ENCODE results near the gene DISC1.
"Not testable (repeated sequence)": the region's sequence is repeated elsewhere in the genome, so short reads cannot be mapped to it uniquely, and the experiment has no call there.

DNA sequence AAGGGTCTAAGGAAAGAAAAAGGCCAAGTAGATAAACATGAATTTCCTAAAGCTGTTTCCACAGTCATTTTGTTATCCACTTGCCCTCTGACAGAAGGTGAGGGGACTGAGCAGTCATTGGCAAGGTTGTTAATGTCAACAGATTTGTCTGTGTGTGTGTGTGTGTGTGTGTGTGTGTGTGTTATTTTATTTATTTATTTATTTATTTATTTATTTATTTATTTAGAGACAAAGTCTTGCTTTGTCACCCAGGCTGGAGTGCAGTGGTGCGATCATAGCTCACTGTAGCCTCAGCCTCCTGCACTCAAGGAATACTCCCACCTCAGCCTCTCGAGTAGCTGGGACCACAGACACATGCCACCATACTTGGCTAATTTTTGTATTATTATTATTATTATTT is 158.5 kb downstream of the DISC1 start:
- TF ChIP-seq, protein P1, sequence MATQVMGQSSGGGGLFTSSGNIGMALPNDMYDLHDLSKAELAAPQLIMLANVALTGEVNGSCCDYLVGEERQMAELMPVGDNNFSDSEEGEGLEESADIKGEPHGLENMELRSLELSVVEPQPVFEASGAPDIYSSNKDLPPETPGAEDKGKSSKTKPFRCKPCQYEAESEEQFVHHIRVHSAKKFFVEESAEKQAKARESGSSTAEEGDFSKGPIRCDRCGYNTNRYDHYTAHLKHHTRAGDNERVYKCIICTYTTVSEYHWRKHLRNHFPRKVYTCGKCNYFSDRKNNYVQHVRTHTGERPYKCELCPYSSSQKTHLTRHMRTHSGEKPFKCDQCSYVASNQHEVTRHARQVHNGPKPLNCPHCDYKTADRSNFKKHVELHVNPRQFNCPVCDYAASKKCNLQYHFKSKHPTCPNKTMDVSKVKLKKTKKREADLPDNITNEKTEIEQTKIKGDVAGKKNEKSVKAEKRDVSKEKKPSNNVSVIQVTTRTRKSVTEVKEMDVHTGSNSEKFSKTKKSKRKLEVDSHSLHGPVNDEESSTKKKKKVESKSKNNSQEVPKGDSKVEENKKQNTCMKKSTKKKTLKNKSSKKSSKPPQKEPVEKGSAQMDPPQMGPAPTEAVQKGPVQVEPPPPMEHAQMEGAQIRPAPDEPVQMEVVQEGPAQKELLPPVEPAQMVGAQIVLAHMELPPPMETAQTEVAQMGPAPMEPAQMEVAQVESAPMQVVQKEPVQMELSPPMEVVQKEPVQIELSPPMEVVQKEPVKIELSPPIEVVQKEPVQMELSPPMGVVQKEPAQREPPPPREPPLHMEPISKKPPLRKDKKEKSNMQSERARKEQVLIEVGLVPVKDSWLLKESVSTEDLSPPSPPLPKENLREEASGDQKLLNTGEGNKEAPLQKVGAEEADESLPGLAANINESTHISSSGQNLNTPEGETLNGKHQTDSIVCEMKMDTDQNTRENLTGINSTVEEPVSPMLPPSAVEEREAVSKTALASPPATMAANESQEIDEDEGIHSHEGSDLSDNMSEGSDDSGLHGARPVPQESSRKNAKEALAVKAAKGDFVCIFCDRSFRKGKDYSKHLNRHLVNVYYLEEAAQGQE (IDR thresholded peaks at IDR 0.05; ENCODE audit: insufficient read depth in 1 of 2, low read depth in 2 of 2, low read length in 1 of 2), result not testable (repeated sequence)
- TF ChIP-seq CTCF (IDR thresholded peaks at IDR 0.05), result not testable (repeated sequence)
